Nephron (organoid): ENCODE measurements around the gene RALGAPA2.

Experiments used
- H3K27ac Mint-ChIP-seq, 3 experiments: 2 replicates each; pipeline ENCODE4 v1.8.0; 2020; ENCODE audit warnings: mixed read lengths in 3 of 3, mild to moderate bottlenecking in 2 of 3, moderate library complexity in 1 of 3
- H3K27me3 Mint-ChIP-seq: 2 replicates; pipeline ENCODE4 v1.8.0; 2021; ENCODE audit warnings: low read depth, mild to moderate bottlenecking, moderate library complexity, mixed read lengths
- H3K36me3 Mint-ChIP-seq: 2 replicates; pipeline ENCODE4 v1.8.0; 2020; ENCODE audit warnings: low read depth, mixed read lengths
- H3K4me1 Mint-ChIP-seq: 2 replicates; pipeline ENCODE4 v1.8.0; 2020; ENCODE audit warnings: mixed read lengths
- H3K4me3 Mint-ChIP-seq, 3 experiments: 2 replicates each; pipeline ENCODE4 v1.8.0; 2020; ENCODE audit warnings: mild to moderate bottlenecking in 3 of 3, mixed read lengths in 3 of 3, moderate library complexity in 2 of 3
- H3K9me3 Mint-ChIP-seq: 2 replicates; pipeline ENCODE4 v1.8.0; 2020; ENCODE audit warnings: mixed read lengths
- CTCF ChIP-seq, 3 experiments: fragments of 200-600 bp; sonication (generic); IDR thresholded peaks; one replicate each; pipeline ENCODE4 v1.5.0; 2021; ENCODE audit warnings: antibody characterized with exemption in 3 of 3; ENCODE audit not compliant: unreplicated experiment in 3 of 3

RALGAPA2 gene

DNA sequence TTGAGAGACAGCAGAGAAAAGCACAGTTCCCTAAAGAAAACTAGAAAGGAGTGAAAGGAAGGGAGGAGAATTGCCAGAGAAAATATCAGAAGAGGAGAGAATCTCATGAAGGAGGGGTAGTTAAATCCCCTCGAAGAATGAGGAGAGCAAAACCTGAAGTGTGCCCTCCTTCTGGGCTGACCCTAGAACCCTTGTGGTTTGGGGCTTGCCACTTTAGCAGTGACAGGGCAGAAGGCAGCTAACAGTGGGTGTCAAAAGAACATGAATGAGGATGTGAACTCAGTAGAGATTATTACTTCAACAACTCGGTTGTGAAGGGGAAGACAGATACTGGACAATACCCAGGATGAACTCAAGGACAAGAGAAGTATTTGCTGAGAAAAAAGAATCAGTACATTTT is 73.6 kb downstream of the RALGAPA2 start:
- no peak for TF ChIP-seq CTCF (IDR thresholded peaks at IDR 0.05; ENCODE audit: unreplicated experiment in 3 of 3)
- Mint-ChIP-seq H3K4me1 (no peaks in the 10 kb centered on the region), H3K27me3 (peaks cover 3% of the 10 kb centered on the region), H3K36me3 (peaks cover 29% of the 10 kb centered on the region), H3K9me3 (no peaks in the 10 kb centered on the region), H3K4me3 (no peak overlapping the region), H3K27ac (no peak overlapping the region)

- Mint-ChIP-seq H3K9me3 (no peaks in the 10 kb centered on the region), H3K27me3 (peaks cover 4% of the 10 kb centered on the region), H3K27ac (no peak overlapping the region), H3K4me1 (no peaks in the 10 kb centered on the region), H3K36me3 (peaks cover 34% of the 10 kb centered on the region), H3K4me3 (no peak overlapping the region)
- no peak for TF ChIP-seq CTCF (IDR thresholded peaks at IDR 0.05; ENCODE audit: unreplicated experiment in 3 of 3)
Measured at GRCh38 chr20:20637998-20638725, 74.3 kb downstream of the RALGAPA2 start.

- H3K36me3 Mint-ChIP-seq = peaks cover 44% of the 10 kb centered on the region
- H3K4me3 Mint-ChIP-seq = no peak overlapping the region
- no peak for TF ChIP-seq CTCF (IDR thresholded peaks at IDR 0.05; ENCODE audit: unreplicated experiment in 3 of 3)
- H3K27ac Mint-ChIP-seq = no peak overlapping the region
- no peaks in the 10 kb centered on the region for H3K9me3 Mint-ChIP-seq
- peaks cover 6% of the 10 kb centered on the region for H3K27me3 Mint-ChIP-seq
- no peaks in the 10 kb centered on the region for H3K4me1 Mint-ChIP-seq
Measured at GRCh38 chr20:20635006-20635405, 77.4 kb downstream of the RALGAPA2 start.

GRCh38 chr20:20632644-20633043 is 79.8 kb downstream of the RALGAPA2 start:
- no peak for TF ChIP-seq CTCF (IDR thresholded peaks at IDR 0.05; ENCODE audit: unreplicated experiment in 3 of 3)
- no peaks in the 10 kb centered on the region for H3K4me1 Mint-ChIP-seq
- H3K9me3 Mint-ChIP-seq = no peaks in the 10 kb centered on the region
- peaks cover 6% of the 10 kb centered on the region for H3K27me3 Mint-ChIP-seq
- H3K36me3 Mint-ChIP-seq = peaks cover 37% of the 10 kb centered on the region
- H3K4me3 Mint-ChIP-seq = no peak overlapping the region
- H3K27ac Mint-ChIP-seq = no peak overlapping the region

- Mint-ChIP-seq H3K4me1 (no peaks in the 10 kb centered on the region), H3K36me3 (peaks cover 42% of the 10 kb centered on the region), H3K9me3 (no peaks in the 10 kb centered on the region), H3K4me3 (no peak overlapping the region), H3K27me3 (peaks cover 6% of the 10 kb centered on the region), H3K27ac (no peak overlapping the region)
- no peak for TF ChIP-seq CTCF (IDR thresholded peaks at IDR 0.05; ENCODE audit: unreplicated experiment in 3 of 3)
Measured at GRCh38 chr20:20630551-20630950, 81.9 kb downstream of the RALGAPA2 start.

DNA sequence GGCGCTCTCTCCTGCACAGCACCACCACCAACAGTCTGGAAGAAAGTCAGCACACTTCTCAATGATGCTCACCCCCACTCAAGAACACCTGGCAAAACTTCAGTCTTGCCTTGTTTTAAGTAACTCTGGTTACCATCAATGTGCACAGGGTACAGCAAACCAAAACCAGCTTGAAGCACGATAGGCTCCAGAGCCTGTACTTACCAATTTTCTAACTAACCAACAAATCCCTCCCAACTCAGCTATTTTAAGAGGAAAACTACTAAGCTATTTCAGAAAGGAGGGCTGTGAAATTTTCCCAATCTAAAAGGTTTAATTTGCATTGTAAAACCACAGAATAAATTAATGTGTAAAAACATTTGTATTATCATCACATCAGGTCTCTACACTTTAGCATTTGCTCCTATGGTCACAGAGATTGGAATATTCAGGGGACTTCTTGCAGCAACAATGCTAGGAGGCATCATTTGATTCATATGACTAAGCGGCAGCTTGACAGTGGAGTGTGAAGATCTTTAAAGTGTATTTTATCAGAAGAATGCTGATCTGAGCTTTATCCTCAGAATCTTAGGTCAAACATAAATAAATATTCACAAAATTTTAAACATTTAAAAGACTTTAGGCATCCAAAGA is 82.8 kb downstream of the RALGAPA2 start:
- H3K27me3 Mint-ChIP-seq = peaks cover 6% of the 10 kb centered on the region

More for the DNA sequence above, 82.8 kb downstream of the RALGAPA2 start:
- no peaks in the 10 kb centered on the region for H3K9me3 Mint-ChIP-seq
- H3K36me3 Mint-ChIP-seq = peaks cover 34% of the 10 kb centered on the region
- H3K4me3 Mint-ChIP-seq = no peak overlapping the region
- no peak overlapping the region for H3K27ac Mint-ChIP-seq
- TF ChIP-seq CTCF (IDR thresholded peaks at IDR 0.05; ENCODE audit: unreplicated experiment in 3 of 3) = no peak
- H3K4me1 Mint-ChIP-seq = no peaks in the 10 kb centered on the region
